HepG2 (cell line): ENCODE data around the gene TTC6. TPM values are rescaled to one million over a fixed set of nuclear protein-coding genes. Genes with fewer than 3 reads are reported as not detected.

Experiments
- CEBPZ ChIP-seq: IDR thresholded peaks from 2 replicates; pipeline ENCODE4 v1.6.1; 2012; ENCODE audit warnings: low read length, improper control_type of control experiment
- CREM ChIP-seq, 2 experiments: sonication (generic) in 1 of 2; formaldehyde crosslinking in 1 of 2; IDR thresholded peaks; 2 replicates each; pipeline versions ENCODE4 v1.4.0 to v1.6.1; 2016 to 2020; ENCODE audit warnings: antibody characterized with exemption in 1 of 2, mild to moderate bottlenecking in 1 of 2, missing genetic modification reagents in 1 of 2
- HNRNPK ChIP-seq: fragments of 200-400 bp; formaldehyde crosslinking; IDR thresholded peaks from 2 replicates; pipeline ENCODE4 v1.6.1; 2018; ENCODE audit warnings: low read length, low read depth, moderate library complexity, mild to moderate bottlenecking; ENCODE audit not compliant: poor library complexity, severe bottlenecking
- KAT7 ChIP-seq: IDR thresholded peaks from 2 replicates; pipeline ENCODE4 v1.6.1; 2018; ENCODE audit warnings: borderline replicate concordance, missing compliant biosample characterization
- KDM2A ChIP-seq: sonication (generic); formaldehyde crosslinking; IDR thresholded peaks from 2 replicates; pipeline ENCODE4 v1.4.0; 2020; ENCODE audit warnings: low read depth, missing genetic modification reagents, borderline replicate concordance
- PHF8 ChIP-seq: sonication (generic); formaldehyde crosslinking; IDR thresholded peaks from 2 replicates; pipeline ENCODE4 v1.5.0; 2020; ENCODE audit warnings: missing genetic modification reagents
- RXRB ChIP-seq: IDR thresholded peaks from 2 replicates; pipeline ENCODE4 v1.6.1; 2016; ENCODE audit warnings: borderline replicate concordance, missing genetic modification reagents, missing compliant biosample characterization
- SAFB2 ChIP-seq: sonication (generic); formaldehyde crosslinking; IDR thresholded peaks from 2 replicates; pipeline ENCODE4 v1.5.1; 2020; ENCODE audit warnings: missing genetic modification reagents, low read depth, mild to moderate bottlenecking, borderline replicate concordance
- SMAD9 ChIP-seq: sonication (generic); formaldehyde crosslinking; IDR thresholded peaks from 2 replicates; pipeline ENCODE4 v1.5.1; 2020; ENCODE audit warnings: mild to moderate bottlenecking, missing genetic modification reagents
- SRSF1 ChIP-seq: fragments of 200-400 bp; formaldehyde crosslinking; optimal IDR thresholded peaks from 2 replicates; pipeline ENCODE3; 2017; ENCODE audit warnings: mild to moderate bottlenecking, low read depth, low read length, moderate library complexity
- TBX3 ChIP-seq: fragments of 450-650 bp; IDR thresholded peaks from 2 replicates; pipeline ENCODE4 v1.6.1; 2017; ENCODE audit warnings: antibody characterized with exemption, mild to moderate bottlenecking, inconsistent platforms, borderline replicate concordance
- TEF ChIP-seq: sonication (generic); formaldehyde crosslinking; IDR thresholded peaks from 2 replicates; pipeline ENCODE4 v1.5.0; 2020; ENCODE audit warnings: missing genetic modification reagents
- ZBTB25 ChIP-seq: IDR thresholded peaks from 2 replicates; pipeline ENCODE4 v1.6.1; 2018; ENCODE audit warnings: missing genetic modification reagents
- ZGPAT ChIP-seq: IDR thresholded peaks from 2 replicates; pipeline ENCODE4 v1.6.1; 2016; ENCODE audit warnings: mild to moderate bottlenecking
- ZNF280B ChIP-seq: sonication (generic); formaldehyde crosslinking; IDR thresholded peaks from 2 replicates; pipeline ENCODE4 v1.5.0; 2020; ENCODE audit warnings: missing genetic modification reagents, mild to moderate bottlenecking, borderline replicate concordance
- ZNF550 ChIP-seq: sonication (generic); formaldehyde crosslinking; IDR thresholded peaks from 2 replicates; pipeline ENCODE4 v1.4.0; 2020; ENCODE audit warnings: mild to moderate bottlenecking, missing genetic modification reagents, borderline replicate concordance
- ZNF605 ChIP-seq: sonication (generic); formaldehyde crosslinking; IDR thresholded peaks from 2 replicates; pipeline ENCODE4 v1.8.0; 2022; ENCODE audit warnings: mild to moderate bottlenecking, missing genetic modification reagents
- ZNF772 ChIP-seq: sonication (generic); formaldehyde crosslinking; IDR thresholded peaks from 2 replicates; pipeline ENCODE4 v1.5.0; 2020; ENCODE audit warnings: mild to moderate bottlenecking, missing genetic modification reagents
- ZNF780A ChIP-seq: sonication (generic); formaldehyde crosslinking; IDR thresholded peaks from 2 replicates; pipeline ENCODE4 v1.8.0; 2022; ENCODE audit warnings: mild to moderate bottlenecking, missing genetic modification reagents, moderate library complexity
- ZNF781 ChIP-seq: sonication (generic); formaldehyde crosslinking; IDR thresholded peaks from 2 replicates; pipeline ENCODE4 v1.5.1; 2020; ENCODE audit warnings: borderline replicate concordance, mild to moderate bottlenecking, missing genetic modification reagents; ENCODE audit errors: not compliant biosample characterization
- polyA plus RNA-seq, 8 experiments: library from polyadenylated mRNA; depleted of rRNA in 3 of 8; stranded (reverse) in 7 of 8; unstranded in 1 of 8; fragments of >200 nt; fragmentation: Illumina TruSeq in 4 of 8; extraction: Trizol in 4 of 8; gene quantifications; 2 replicates each; pipeline versions ENCODE4 v1.2.1 to v1.2.3, GENCODE V29; 2011 to 2016; ENCODE audit warnings: low read depth in 4 of 8, missing spikeins in 1 of 8, mixed read lengths in 1 of 8; ENCODE audit not compliant: insufficient read depth in 1 of 8
- total RNA-seq, 5 experiments: library from RNA; depleted of rRNA; stranded (reverse); fragments of >200 nt; fragmentation: Illumina TruSeq; extraction: Trizol; gene quantifications; 2 replicates each; pipeline ENCODE4 v1.2.3, GENCODE V29; 2016; ENCODE audit warnings: low read depth in 1 of 5

Gene TTC6
- total and polyA plus RNA-seq, 2 of the 13 experiments (the other 11 are each of a cell fraction or from before 2014, with no cell fraction given), result 9.3 to 27.4 TPM

- no peak for TF ChIP-seq ZNF280B (CRISPR knock-in tag)
- TF ChIP-seq CREM (IDR thresholded peaks at IDR 0.05), result peak; percentile 96
- TF ChIP-seq CREM (CRISPR knock-in tag; IDR thresholded peaks at IDR 0.05), result no peak
- TF ChIP-seq ZNF550 (CRISPR knock-in tag), result no peak
- TF ChIP-seq CEBPZ, result no peak
- peak; percentile 91; the same call in 1 of the 2 replicates for TF ChIP-seq KAT7 (CRISPR knock-in tag)
- TF ChIP-seq TEF (CRISPR knock-in tag), result no peak
- peak; percentile 95 for TF ChIP-seq RXRB (CRISPR knock-in tag)
- TF ChIP-seq ZNF781, result no peak
- peak; percentile 96 for TF ChIP-seq TBX3
- TF ChIP-seq SMAD9, result no peak
- peak; percentile 100 for TF ChIP-seq ZGPAT (CRISPR knock-in tag)
- TF ChIP-seq SRSF1, result no peak
- peak; percentile 93 for TF ChIP-seq HNRNPK
- TF ChIP-seq ZNF780A, result peak; percentile 46; the same call in 1 of the 2 replicates
- TF ChIP-seq KDM2A (CRISPR knock-in tag), result no peak
- no peak; the same call in 1 of the 2 replicates for TF ChIP-seq ZNF605
- TF ChIP-seq PHF8 (CRISPR knock-in tag), result peak; percentile 56; the same call in 1 of the 2 replicates
- no peak; the same call in 1 of the 2 replicates for TF ChIP-seq SAFB2 (CRISPR knock-in tag)
- peak; percentile 97 for TF ChIP-seq ZBTB25
- peak; percentile 95 for TF ChIP-seq ZNF772
Observed at GRCh38 chr14:37546621-37547447, 48.6 kb upstream of the TTC6 start (continued).
